ENCODE measurements around the gene MTERF2. TPM values are rescaled to one million over a fixed set of nuclear protein-coding genes. Genes with fewer than 3 reads are reported as not detected.
"Not testable (repeated sequence)": the region's sequence is repeated elsewhere in the genome, so short reads cannot be mapped to it uniquely, and the experiment has no call there.

Gene MTERF2
- total RNA-seq, 1 experiment from 2014 or later = 7.0 TPM

DNA sequence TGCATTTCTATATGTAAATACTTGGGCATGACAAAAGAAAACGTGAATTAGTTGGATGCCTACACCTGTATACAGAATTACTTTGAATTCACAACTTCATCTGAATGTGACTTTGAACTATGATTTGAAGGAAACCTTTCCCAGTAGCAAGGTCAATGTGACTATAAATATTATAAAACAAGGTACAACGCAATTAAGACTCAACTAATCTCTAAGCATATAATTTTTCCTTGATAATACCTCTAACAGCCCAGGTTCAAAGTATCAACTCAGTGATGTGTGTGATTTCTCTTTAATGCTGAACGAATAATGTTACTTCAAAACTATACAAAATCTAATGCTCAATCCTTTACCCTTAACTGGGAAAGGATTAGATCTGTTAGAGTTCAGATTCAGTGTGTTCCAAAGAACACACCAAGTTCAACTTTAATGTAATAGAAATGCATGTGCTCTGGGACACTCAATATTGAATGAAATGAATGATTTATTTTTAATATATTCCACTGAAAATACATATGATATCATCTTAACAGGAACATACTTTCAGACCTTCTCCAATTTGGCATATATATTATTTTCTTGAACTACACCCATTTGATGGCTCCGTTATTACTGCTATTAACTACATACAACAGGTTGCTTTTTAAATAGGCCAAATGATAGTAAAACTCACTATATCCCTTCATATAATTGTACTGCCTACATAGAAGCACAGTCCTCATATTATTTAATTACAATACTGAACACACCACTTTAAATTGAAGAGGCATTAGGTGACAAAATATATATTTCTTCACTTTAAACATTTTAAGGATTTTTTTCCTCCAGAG, 40.1 kb upstream of the MTERF2 start (continued):
- TF ChIP-seq, protein P1, sequence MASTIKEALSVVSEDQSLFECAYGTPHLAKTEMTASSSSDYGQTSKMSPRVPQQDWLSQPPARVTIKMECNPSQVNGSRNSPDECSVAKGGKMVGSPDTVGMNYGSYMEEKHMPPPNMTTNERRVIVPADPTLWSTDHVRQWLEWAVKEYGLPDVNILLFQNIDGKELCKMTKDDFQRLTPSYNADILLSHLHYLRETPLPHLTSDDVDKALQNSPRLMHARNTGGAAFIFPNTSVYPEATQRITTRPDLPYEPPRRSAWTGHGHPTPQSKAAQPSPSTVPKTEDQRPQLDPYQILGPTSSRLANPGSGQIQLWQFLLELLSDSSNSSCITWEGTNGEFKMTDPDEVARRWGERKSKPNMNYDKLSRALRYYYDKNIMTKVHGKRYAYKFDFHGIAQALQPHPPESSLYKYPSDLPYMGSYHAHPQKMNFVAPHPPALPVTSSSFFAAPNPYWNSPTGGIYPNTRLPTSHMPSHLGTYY (CRISPR knock-in tag; IDR thresholded peaks at IDR 0.05) = no peak
- TF ChIP-seq MAX (CRISPR knock-in tag; IDR thresholded peaks at IDR 0.05) = no peak

DNA sequence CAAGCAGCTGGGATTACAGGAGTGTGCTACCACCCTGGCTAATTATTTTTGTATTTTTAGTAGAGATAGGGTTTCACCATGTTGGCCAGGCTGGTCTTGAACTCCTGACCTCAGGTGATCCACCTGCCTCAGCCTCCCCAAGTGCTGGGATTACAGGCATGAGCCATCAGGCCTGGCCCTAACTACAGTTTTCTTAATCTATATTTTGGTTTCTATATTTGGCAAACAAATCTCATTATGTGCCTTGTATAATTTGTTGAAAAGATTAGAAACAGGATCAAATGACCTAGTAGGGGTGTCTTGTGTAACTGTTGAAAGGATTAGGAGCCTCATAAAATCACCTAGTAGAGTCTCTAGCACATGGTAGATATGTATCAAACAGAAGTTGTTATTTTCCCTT, 39.4 kb upstream of the MTERF2 start:
- H3K27ac Mint-ChIP-seq; POLR2A ChIA-PET; H3K9me3 Mint-ChIP-seq; H3K4me1 Mint-ChIP-seq; ATAC-seq; CTCF ChIA-PET; H3K4me3 Mint-ChIP-seq; H3K36me3 Mint-ChIP-seq; DNase-seq (ENCODE audit: low spot score); H3K27me3 Mint-ChIP-seq (ENCODE audit: low read depth): not testable (repeated sequence)

- POLR2A ChIA-PET = no interaction called here
- no peaks in the 10 kb centered on the region for H3K36me3 Mint-ChIP-seq
- H3K4me1 Mint-ChIP-seq = peaks cover 8% of the 10 kb centered on the region
- TF ChIP-seq ESRRA (CRISPR knock-in tag; IDR thresholded peaks at IDR 0.05; ENCODE audit: borderline replicate concordance) (no peak), OVOL2 (CRISPR knock-in tag; IDR thresholded peaks at IDR 0.05; ENCODE audit: borderline replicate concordance) (no peak), TP53 (CRISPR knock-in tag; IDR thresholded peaks at IDR 0.05) (no peak), EMX1 (CRISPR knock-in tag; IDR thresholded peaks at IDR 0.05) (no peak), USF2 (CRISPR knock-in tag; IDR thresholded peaks at IDR 0.05) (no peak), FOXP1 (CRISPR knock-in tag; IDR thresholded peaks at IDR 0.05; ENCODE audit: borderline replicate concordance) (no peak), FOXP4 (CRISPR knock-in tag; IDR thresholded peaks at IDR 0.05) (no peak), ARID4B (CRISPR knock-in tag; IDR thresholded peaks at IDR 0.05; ENCODE audit: borderline replicate concordance) (no peak), ZNF121 (CRISPR knock-in tag; IDR thresholded peaks at IDR 0.05) (no peak)
- TF ChIP-seq, protein P2, sequence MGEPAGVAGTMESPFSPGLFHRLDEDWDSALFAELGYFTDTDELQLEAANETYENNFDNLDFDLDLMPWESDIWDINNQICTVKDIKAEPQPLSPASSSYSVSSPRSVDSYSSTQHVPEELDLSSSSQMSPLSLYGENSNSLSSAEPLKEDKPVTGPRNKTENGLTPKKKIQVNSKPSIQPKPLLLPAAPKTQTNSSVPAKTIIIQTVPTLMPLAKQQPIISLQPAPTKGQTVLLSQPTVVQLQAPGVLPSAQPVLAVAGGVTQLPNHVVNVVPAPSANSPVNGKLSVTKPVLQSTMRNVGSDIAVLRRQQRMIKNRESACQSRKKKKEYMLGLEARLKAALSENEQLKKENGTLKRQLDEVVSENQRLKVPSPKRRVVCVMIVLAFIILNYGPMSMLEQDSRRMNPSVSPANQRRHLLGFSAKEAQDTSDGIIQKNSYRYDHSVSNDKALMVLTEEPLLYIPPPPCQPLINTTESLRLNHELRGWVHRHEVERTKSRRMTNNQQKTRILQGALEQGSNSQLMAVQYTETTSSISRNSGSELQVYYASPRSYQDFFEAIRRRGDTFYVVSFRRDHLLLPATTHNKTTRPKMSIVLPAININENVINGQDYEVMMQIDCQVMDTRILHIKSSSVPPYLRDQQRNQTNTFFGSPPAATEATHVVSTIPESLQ (CRISPR knock-in tag; IDR thresholded peaks at IDR 0.05) = no peak
- TF ChIP-seq, protein P3, sequence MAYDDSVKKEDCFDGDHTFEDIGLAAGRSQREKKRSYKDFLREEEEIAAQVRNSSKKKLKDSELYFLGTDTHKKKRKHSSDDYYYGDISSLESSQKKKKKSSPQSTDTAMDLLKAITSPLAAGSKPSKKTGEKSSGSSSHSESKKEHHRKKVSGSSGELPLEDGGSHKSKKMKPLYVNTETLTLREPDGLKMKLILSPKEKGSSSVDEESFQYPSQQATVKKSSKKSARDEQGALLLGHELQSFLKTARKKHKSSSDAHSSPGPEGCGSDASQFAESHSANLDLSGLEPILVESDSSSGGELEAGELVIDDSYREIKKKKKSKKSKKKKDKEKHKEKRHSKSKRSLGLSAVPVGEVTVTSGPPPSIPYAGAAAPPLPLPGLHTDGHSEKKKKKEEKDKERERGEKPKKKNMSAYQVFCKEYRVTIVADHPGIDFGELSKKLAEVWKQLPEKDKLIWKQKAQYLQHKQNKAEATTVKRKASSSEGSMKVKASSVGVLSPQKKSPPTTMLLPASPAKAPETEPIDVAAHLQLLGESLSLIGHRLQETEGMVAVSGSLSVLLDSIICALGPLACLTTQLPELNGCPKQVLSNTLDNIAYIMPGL (CRISPR knock-in tag; IDR thresholded peaks at IDR 0.05) = no peak
- TF ChIP-seq, protein P4, sequence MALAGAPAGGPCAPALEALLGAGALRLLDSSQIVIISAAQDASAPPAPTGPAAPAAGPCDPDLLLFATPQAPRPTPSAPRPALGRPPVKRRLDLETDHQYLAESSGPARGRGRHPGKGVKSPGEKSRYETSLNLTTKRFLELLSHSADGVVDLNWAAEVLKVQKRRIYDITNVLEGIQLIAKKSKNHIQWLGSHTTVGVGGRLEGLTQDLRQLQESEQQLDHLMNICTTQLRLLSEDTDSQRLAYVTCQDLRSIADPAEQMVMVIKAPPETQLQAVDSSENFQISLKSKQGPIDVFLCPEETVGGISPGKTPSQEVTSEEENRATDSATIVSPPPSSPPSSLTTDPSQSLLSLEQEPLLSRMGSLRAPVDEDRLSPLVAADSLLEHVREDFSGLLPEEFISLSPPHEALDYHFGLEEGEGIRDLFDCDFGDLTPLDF (CRISPR knock-in tag; IDR thresholded peaks at IDR 0.05) = no peak
- H3K4me3 Mint-ChIP-seq = no peak overlapping the region
- H3K27me3 Mint-ChIP-seq (ENCODE audit: low read depth) = no peaks in the 10 kb centered on the region
- ATAC-seq = 0 out of 2 replicates have a peak, but pooled peaks have one; percentile 41
- no peak for DNase-seq (ENCODE audit: low spot score)
- no peaks in the 10 kb centered on the region for H3K9me3 Mint-ChIP-seq
- CTCF ChIA-PET = no interaction called here
- no peak overlapping the region for H3K27ac Mint-ChIP-seq
Measured at GRCh38 chr12:107025671-107026070, 38.7 kb upstream of the MTERF2 start.
